KOPT-K1 (cell line): Measurements from ENCODE around the gene TRIM25.

ENCODE experiments used
- H3K27ac ChIP-seq: fragments of 200-600 bp; sonication (generic); 2 replicates; pipeline ENCODE4 v1.5.1; 2016; ENCODE audit warnings: antibody characterized with exemption, mild to moderate bottlenecking, low read depth, low read length; ENCODE audit not compliant: poor library complexity, severe bottlenecking
- H3K36me3 ChIP-seq: fragments of 200-600 bp; sonication (generic); 2 replicates; pipeline ENCODE4 v1.5.1; 2017; ENCODE audit warnings: antibody characterized with exemption, mild to moderate bottlenecking, low read length, moderate library complexity; ENCODE audit not compliant: insufficient read depth
- H3K9me3 ChIP-seq: fragments of 200-600 bp; sonication (generic); 2 replicates; pipeline ENCODE4 v1.5.1; 2017; ENCODE audit warnings: antibody characterized with exemption, low read length, mild to moderate bottlenecking; ENCODE audit not compliant: insufficient read depth, poor library complexity, severe bottlenecking

Gene TRIM25

GRCh38 chr17:56933868-56934267, 20.0 kb upstream of the TRIM25 start:
- Histone ChIP-seq H3K9me3 (peaks cover 37% of the 10 kb centered on the region), H3K36me3 (peaks cover 57% of the 10 kb centered on the region), H3K27ac (no peak overlapping the region)

DNA sequence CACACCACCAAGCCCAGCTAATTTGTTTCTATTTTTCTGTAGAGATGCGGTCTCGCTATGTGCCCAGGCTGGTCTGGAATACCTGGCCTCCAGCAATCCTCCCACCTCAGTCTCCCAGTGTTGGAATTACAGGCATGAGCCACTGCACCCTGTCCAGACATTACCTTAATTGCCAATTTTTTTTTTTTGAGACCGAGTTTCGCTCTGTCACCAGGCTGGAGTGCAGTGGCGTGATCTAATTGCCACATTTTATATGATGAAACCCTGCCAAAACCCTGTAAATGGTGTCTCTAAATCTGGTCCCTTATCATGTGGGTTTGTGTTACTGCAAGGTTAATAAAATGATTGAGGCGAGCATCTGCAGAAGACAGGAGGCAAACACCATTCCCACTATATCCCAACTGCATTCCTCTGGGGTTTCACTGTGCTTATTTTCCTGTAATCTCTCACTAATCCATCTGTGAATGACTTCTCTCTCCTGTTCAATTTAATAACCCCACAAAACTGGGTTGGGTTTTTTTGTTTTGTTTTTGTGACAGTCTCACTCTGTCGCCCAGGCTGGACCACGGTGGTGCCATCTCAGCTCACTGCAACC, 19.4 kb upstream of the TRIM25 start:
- Histone ChIP-seq H3K36me3 (peaks cover 51% of the 10 kb centered on the region), H3K27ac (no peak overlapping the region), H3K9me3 (peaks cover 43% of the 10 kb centered on the region)

GRCh38 chr17:56930739-56931337, 17.0 kb upstream of the TRIM25 start:
- peaks cover 44% of the 10 kb centered on the region for H3K9me3 ChIP-seq
- H3K27ac ChIP-seq = no peak overlapping the region
- H3K36me3 ChIP-seq = peaks cover 27% of the 10 kb centered on the region

- Histone ChIP-seq H3K27ac (no peak overlapping the region), H3K36me3 (peaks cover 14% of the 10 kb centered on the region), H3K9me3 (peaks cover 49% of the 10 kb centered on the region)
These were observed 15.6 kb upstream of the TRIM25 start for GRCh38 chr17:56929362-56929969.

- Histone ChIP-seq H3K9me3 (peaks cover 49% of the 10 kb centered on the region), H3K27ac (no peak overlapping the region), H3K36me3 (peaks cover 5% of the 10 kb centered on the region; the same call in 1 of the 2 replicates)
These were observed 14.7 kb upstream of the TRIM25 start for GRCh38 chr17:56928586-56928985.

GRCh38 chr17:56926704-56927103, 12.9 kb upstream of the TRIM25 start:
- H3K27ac ChIP-seq = no peak overlapping the region
- H3K36me3 ChIP-seq = no peaks in the 10 kb centered on the region

GRCh38 chr17:56926270-56926669, 12.4 kb upstream of the TRIM25 start:
- no peaks in the 10 kb centered on the region for H3K36me3 ChIP-seq
- H3K27ac ChIP-seq = no peak overlapping the region
- H3K9me3 ChIP-seq = peaks cover 37% of the 10 kb centered on the region

More at GRCh38 chr17:56926704-56927103, 12.9 kb upstream of the TRIM25 start:
- H3K9me3 ChIP-seq = peaks cover 41% of the 10 kb centered on the region

DNA sequence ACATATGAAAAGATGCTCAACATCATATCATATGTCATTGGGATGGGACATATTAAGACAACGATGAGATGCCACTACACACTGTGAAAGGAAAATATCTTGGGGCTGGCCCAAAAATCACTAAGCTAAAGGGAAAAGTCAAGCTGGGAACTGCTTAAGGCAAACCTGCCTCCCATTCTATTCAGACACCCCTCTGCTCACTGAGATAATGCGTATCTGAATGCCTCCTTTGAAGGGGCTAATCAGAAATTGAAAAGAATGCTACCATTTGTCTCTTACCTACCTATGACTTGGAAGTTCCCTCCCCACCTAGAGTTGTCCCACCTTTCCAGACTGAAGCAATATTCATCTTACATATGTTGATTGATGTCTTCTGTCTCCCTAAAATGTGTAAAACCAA, 11.2 kb upstream of the TRIM25 start:
- peaks cover 25% of the 10 kb centered on the region for H3K9me3 ChIP-seq

DNA sequence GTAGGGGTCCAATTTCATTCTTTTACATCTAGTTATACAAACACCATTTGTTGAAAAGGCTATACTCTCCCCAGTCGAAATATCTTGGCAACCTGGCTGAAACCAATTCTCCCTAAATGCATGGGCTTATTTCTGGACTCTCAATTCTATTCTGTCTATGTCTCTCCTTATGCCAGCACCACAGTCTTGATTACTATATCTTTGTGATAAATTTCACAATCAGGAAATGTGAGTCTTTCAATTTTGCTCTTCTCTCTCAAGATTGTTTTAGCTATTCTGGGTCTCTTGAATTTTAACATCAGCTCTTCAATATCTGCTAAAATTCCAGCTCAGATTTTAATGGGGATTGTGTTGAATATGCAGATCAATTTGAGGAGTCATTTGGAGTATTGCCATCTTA, 5.9 kb upstream of the TRIM25 start:
- peaks cover 12% of the 10 kb centered on the region for H3K9me3 ChIP-seq
- no peaks in the 10 kb centered on the region for H3K36me3 ChIP-seq
- no peak overlapping the region for H3K27ac ChIP-seq

More for the DNA sequence above, 11.2 kb upstream of the TRIM25 start:
- no peak overlapping the region for H3K27ac ChIP-seq
- no peaks in the 10 kb centered on the region for H3K36me3 ChIP-seq

DNA sequence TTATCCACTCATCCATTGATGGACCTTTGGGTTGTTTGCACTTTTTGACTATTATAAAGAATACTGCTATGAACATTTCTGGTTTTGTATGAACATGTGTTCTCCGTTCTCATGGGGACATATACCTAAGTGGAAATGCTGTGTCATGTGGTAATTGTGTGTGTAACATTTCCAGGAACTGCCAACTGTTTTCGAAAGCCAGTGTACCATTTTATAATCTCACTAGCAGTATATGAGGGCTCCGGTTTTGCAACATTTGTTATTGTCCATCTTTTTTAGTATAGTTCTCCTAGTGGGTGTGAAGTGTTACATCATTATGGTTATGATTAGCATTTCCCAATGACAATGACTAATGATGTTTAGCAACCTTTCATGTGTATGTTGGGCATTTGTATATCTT, 5.1 kb upstream of the TRIM25 start:
- peaks cover 11% of the 10 kb centered on the region for H3K9me3 ChIP-seq
- H3K36me3 ChIP-seq = no peaks in the 10 kb centered on the region
- no peak overlapping the region for H3K27ac ChIP-seq

DNA sequence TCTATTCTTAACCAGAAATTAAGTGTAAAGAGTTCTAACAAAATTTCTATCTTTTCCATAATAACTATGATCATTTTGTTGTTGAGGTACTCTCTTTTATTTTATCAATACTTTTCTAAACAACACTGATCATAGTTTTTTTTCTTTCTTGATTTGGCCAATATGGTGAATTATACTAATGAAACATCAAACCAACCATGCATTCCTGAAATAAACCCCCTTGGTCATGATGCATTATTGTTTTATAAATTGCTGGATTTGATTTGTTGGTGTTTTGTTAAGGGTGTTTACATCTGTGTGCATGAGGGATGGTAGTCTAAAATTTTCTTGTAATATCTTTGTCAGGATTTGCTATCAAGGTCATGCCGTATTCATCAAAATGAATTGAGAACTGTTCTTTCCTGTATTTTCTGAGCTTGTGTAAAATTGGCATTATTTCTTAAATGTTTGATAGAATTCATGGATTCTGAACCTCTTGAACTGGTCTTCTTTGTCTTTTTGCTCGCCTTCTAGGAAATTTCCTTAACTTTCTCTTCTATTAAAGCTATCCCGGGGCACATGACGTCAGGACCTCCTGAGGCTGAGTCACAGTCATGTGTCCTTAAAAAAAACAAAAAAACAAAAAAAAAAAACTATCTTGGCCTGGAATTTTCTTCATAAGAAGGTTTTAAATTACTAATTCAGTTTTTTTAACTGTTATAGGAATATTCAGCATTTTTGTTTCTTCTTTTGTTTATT, 3.9 kb upstream of the TRIM25 start:
- no peaks in the 10 kb centered on the region for H3K36me3 ChIP-seq
- peaks cover 11% of the 10 kb centered on the region for H3K9me3 ChIP-seq
- no peak overlapping the region for H3K27ac ChIP-seq

GRCh38 chr17:56914581-56915273, 878 bp upstream of the TRIM25 start:
- peaks cover 11% of the 10 kb centered on the region for H3K9me3 ChIP-seq
- peak overlapping the region; percentile 88 for H3K27ac ChIP-seq
- H3K36me3 ChIP-seq = peaks cover 23% of the 10 kb centered on the region

GRCh38 chr17:56913353-56913866, 439 bp downstream of the TRIM25 start:
- Histone ChIP-seq H3K27ac (peak overlapping the region; percentile 88), H3K9me3 (peaks cover 11% of the 10 kb centered on the region)

DNA sequence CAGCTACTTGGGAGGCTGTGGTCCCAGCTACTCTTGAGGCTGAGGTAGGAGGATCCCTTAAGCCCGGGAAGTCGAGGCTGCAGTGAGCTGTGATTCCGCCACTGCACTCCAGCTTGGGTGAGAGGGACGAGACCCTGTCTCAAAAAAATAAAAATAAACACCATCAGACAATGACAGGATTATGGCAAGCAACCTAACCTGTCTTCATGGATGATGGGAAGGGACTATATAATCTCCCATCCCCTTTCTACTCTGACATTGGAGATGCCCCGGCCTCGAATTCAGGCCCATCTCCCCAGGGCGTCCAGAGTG, 893 bp downstream of the TRIM25 start:
- Histone ChIP-seq H3K9me3 (peaks cover 10% of the 10 kb centered on the region), H3K36me3 (peaks cover 39% of the 10 kb centered on the region), H3K27ac (peak overlapping the region; percentile 88)

More at GRCh38 chr17:56913353-56913866, 439 bp downstream of the TRIM25 start:
- H3K36me3 ChIP-seq = peaks cover 35% of the 10 kb centered on the region
